IPS-18c (cell line): Measurements from ENCODE around the gene PKIG.
"Not testable (repeated sequence)": the region's sequence is repeated elsewhere in the genome, so short reads cannot be mapped to it uniquely, and the experiment has no call there.

Experiments
- H3K4me3 ChIP-seq: 2 replicates; pipeline ENCODE4 v1.7.0; 2013; ENCODE audit warnings: low read depth, mild to moderate bottlenecking, low read length, moderate library complexity; ENCODE audit not compliant: insufficient read depth
- H3K9me3 ChIP-seq: one replicate; pipeline ENCODE4 v1.6.1; 2013; ENCODE audit warnings: mild to moderate bottlenecking, low read length, moderate library complexity; ENCODE audit not compliant: control insufficient read depth, insufficient read depth

The PKIG gene

GRCh38 chr20:44642203-44643153 is 60.1 kb downstream of the PKIG start:
- H3K4me3 ChIP-seq, result no peak overlapping the region

GRCh38 chr20:44643154-44643519 is 60.8 kb downstream of the PKIG start:
- no peak overlapping the region for H3K4me3 ChIP-seq

More at GRCh38 chr20:44642203-44643153, 60.1 kb downstream of the PKIG start:
- H3K9me3 ChIP-seq, result peaks cover 4% of the 10 kb centered on the region

GRCh38 chr20:44643596-44644229 is 61.3 kb downstream of the PKIG start:
- H3K9me3 ChIP-seq, result peaks cover 4% of the 10 kb centered on the region
- no peak overlapping the region for H3K4me3 ChIP-seq

More at GRCh38 chr20:44643154-44643519, 60.8 kb downstream of the PKIG start:
- peaks cover 4% of the 10 kb centered on the region for H3K9me3 ChIP-seq

GRCh38 chr20:44644230-44644617 is 61.8 kb downstream of the PKIG start:
- Histone ChIP-seq H3K9me3 (peaks cover 4% of the 10 kb centered on the region), H3K4me3 (no peak overlapping the region)

GRCh38 chr20:44644667-44645131 is 62.3 kb downstream of the PKIG start:
- no peak overlapping the region for H3K4me3 ChIP-seq
- peaks cover 4% of the 10 kb centered on the region for H3K9me3 ChIP-seq

GRCh38 chr20:44646023-44646640 is 63.8 kb downstream of the PKIG start:
- no peak overlapping the region for H3K4me3 ChIP-seq
- H3K9me3 ChIP-seq, result no peaks in the 10 kb centered on the region

- no peaks in the 10 kb centered on the region for H3K9me3 ChIP-seq
- no peak overlapping the region for H3K4me3 ChIP-seq
These were observed 64.4 kb downstream of the PKIG start for GRCh38 chr20:44646641-44647274.

- no peaks in the 10 kb centered on the region for H3K9me3 ChIP-seq
- H3K4me3 ChIP-seq, result no peak overlapping the region
These were observed 65.7 kb downstream of the PKIG start for GRCh38 chr20:44648068-44648467.

- no peak overlapping the region for H3K4me3 ChIP-seq
- no peaks in the 10 kb centered on the region for H3K9me3 ChIP-seq
These were observed 66.2 kb downstream of the PKIG start for GRCh38 chr20:44648579-44648978.

GRCh38 chr20:44649126-44649525 is 66.7 kb downstream of the PKIG start:
- H3K4me3 ChIP-seq, result no peak overlapping the region
- no peaks in the 10 kb centered on the region for H3K9me3 ChIP-seq

GRCh38 chr20:44649976-44650375 is 67.6 kb downstream of the PKIG start:
- H3K9me3 ChIP-seq, result no peaks in the 10 kb centered on the region
- H3K4me3 ChIP-seq, result no peak overlapping the region

GRCh38 chr20:44650771-44651433 is 68.5 kb downstream of the PKIG start:
- H3K9me3 ChIP-seq, result no peaks in the 10 kb centered on the region
- H3K4me3 ChIP-seq, result peak overlapping the region; percentile 81

GRCh38 chr20:44651434-44651683 is 69.0 kb downstream of the PKIG start:
- Histone ChIP-seq H3K9me3 (no peaks in the 10 kb centered on the region), H3K4me3 (peak overlapping the region; percentile 81)

GRCh38 chr20:44651684-44652423 is 69.5 kb downstream of the PKIG start, which contains the start of gene ADA:
TSS of gene ADA (minus strand) at chr20:44651699. CDS start at chr20:44651607, 92 bp downstream.
- H3K4me3 ChIP-seq, result peak within 1 kb of the TSS; percentile 81
- H3K9me3 ChIP-seq, result no peaks in the 10 kb centered on the region

- no peaks in the 10 kb centered on the region for H3K9me3 ChIP-seq
- no peak overlapping the region for H3K4me3 ChIP-seq
These were observed 71.2 kb downstream of the PKIG start for GRCh38 chr20:44653546-44653945.

GRCh38 chr20:44654210-44654609 is 71.8 kb downstream of the PKIG start:
- H3K4me3 ChIP-seq, H3K9me3 ChIP-seq: not testable (repeated sequence)
